NCI-H1048 (cell line): ENCODE measurements around the gene ARAP1.

Experiments used
- DNase-seq: peaks from one replicate; lab custom pipeline; 2025; lab: John Stamatoyannopoulos, UW

Gene ARAP1

GRCh38 chr11:72723508-72723907 lies 28.7 kb downstream of the ARAP1 start:
- DNase-seq: no peak

- peak; percentile 51 for DNase-seq
Observed at GRCh38 chr11:72722050-72722748, 30.0 kb downstream of the ARAP1 start.

- no peak for DNase-seq
Observed at GRCh38 chr11:72721689-72722049, 30.5 kb downstream of the ARAP1 start.

- no peak for DNase-seq
Observed at GRCh38 chr11:72721276-72721675, 30.9 kb downstream of the ARAP1 start.

- no peak for DNase-seq
Observed at GRCh38 chr11:72720784-72721183, 31.4 kb downstream of the ARAP1 start.

- DNase-seq: no peak
Observed at GRCh38 chr11:72720047-72720446, 32.2 kb downstream of the ARAP1 start.

- no peak for DNase-seq
Observed at GRCh38 chr11:72719551-72719950, 32.7 kb downstream of the ARAP1 start.

- DNase-seq: no peak
Observed at GRCh38 chr11:72719144-72719543, 33.1 kb downstream of the ARAP1 start.

- no peak for DNase-seq
Observed at GRCh38 chr11:72718101-72718501, 34.1 kb downstream of the ARAP1 start.

- DNase-seq: no peak
Observed at GRCh38 chr11:72716788-72717435, 35.3 kb downstream of the ARAP1 start.

- no peak for DNase-seq
Observed at GRCh38 chr11:72716290-72716689, 35.9 kb downstream of the ARAP1 start.

GRCh38 chr11:72712841-72713240 lies 39.4 kb downstream of the ARAP1 start:
- no peak for DNase-seq

- DNase-seq: no peak
Observed at GRCh38 chr11:72712168-72712751, 39.9 kb downstream of the ARAP1 start.

- DNase-seq: no peak
Observed at GRCh38 chr11:72711141-72711540, 41.1 kb downstream of the ARAP1 start.

GRCh38 chr11:72710278-72710677 lies 41.9 kb downstream of the ARAP1 start:
- DNase-seq: no peak

GRCh38 chr11:72709478-72710238 lies 42.5 kb downstream of the ARAP1 start:
- no peak for DNase-seq

- DNase-seq: no peak
Observed at GRCh38 chr11:72707032-72707431, 45.2 kb downstream of the ARAP1 start.

GRCh38 chr11:72706579-72706978 lies 45.6 kb downstream of the ARAP1 start:
- DNase-seq: no peak

GRCh38 chr11:72705442-72706365 lies 46.5 kb downstream of the ARAP1 start:
- DNase-seq: no peak

- no peak for DNase-seq
Observed at GRCh38 chr11:72704783-72705265, 47.4 kb downstream of the ARAP1 start.

- DNase-seq: no peak
Observed at GRCh38 chr11:72704028-72704782, 48.0 kb downstream of the ARAP1 start.
